Measurements from ENCODE around the gene UNC45B. TPM values are rescaled to one million over a fixed set of nuclear protein-coding genes. Genes with fewer than 3 reads are reported as not detected.
"Not testable (repeated sequence)": the region's sequence is repeated elsewhere in the genome, so short reads cannot be mapped to it uniquely, and the experiment has no call there.

Gene UNC45B
- not detected in 2 replicates for total RNA-seq (2014; rRNA removed; shearing (Covaris generic))

- DNase-seq (ENCODE audit: low read depth), result no peak
Measured at GRCh38 chr17:35147375-35147905, at the start of gene UNC45B. Gene UNC45B, plus strand, starts transcription at chr17:35147817. Its CDS starts 447 bp downstream, at chr17:35148264.

- DNase-seq (ENCODE audit: low read depth), result no peak
Measured at GRCh38 chr17:35099908-35100307, 47.7 kb upstream of the UNC45B start.

- DNase-seq (ENCODE audit: low read depth), result no peak
Measured at GRCh38 chr17:35101036-35101435, 46.6 kb upstream of the UNC45B start.

GRCh38 chr17:35101725-35102124 is 45.9 kb upstream of the UNC45B start:
- DNase-seq (ENCODE audit: low read depth), result no peak

- no peak for DNase-seq (ENCODE audit: low read depth)
Measured at GRCh38 chr17:35103271-35103670, 44.3 kb upstream of the UNC45B start.

- no peak for DNase-seq (ENCODE audit: low read depth)
Measured at GRCh38 chr17:35104844-35105450, 42.7 kb upstream of the UNC45B start.

GRCh38 chr17:35110791-35111190 is 36.8 kb upstream of the UNC45B start:
- not testable (repeated sequence) for DNase-seq (ENCODE audit: low read depth)

- DNase-seq (ENCODE audit: low read depth), result no peak
Measured at GRCh38 chr17:35116845-35117244, 30.8 kb upstream of the UNC45B start.

- peak; percentile 35 for DNase-seq (ENCODE audit: low read depth)
Measured at GRCh38 chr17:35117984-35118383, 29.6 kb upstream of the UNC45B start.

- peak; percentile 88 for DNase-seq (ENCODE audit: low read depth)
Measured at GRCh38 chr17:35119370-35120165, 28.0 kb upstream of the UNC45B start, which contains the start of gene RAD51D. Gene RAD51D, minus strand, starts transcription at chr17:35119860. Its CDS starts 247 bp downstream, at chr17:35119613.

GRCh38 chr17:35121315-35121714 is 26.3 kb upstream of the UNC45B start, which contains the start of gene FNDC8:
Gene FNDC8, plus strand, starts transcription at chr17:35121615. Its CDS starts 79 bp downstream, at chr17:35121694.
- no peak for DNase-seq (ENCODE audit: low read depth)

GRCh38 chr17:35127751-35128514 is 19.7 kb upstream of the UNC45B start:
- no peak for DNase-seq (ENCODE audit: low read depth)

GRCh38 chr17:35129154-35129972 is 18.3 kb upstream of the UNC45B start:
- DNase-seq (ENCODE audit: low read depth), result no peak

- no peak for DNase-seq (ENCODE audit: low read depth)
Measured at GRCh38 chr17:35129973-35130351, 17.7 kb upstream of the UNC45B start.

GRCh38 chr17:35130392-35130791 is 17.2 kb upstream of the UNC45B start:
- no peak for DNase-seq (ENCODE audit: low read depth)

- no peak for DNase-seq (ENCODE audit: low read depth)
Measured at GRCh38 chr17:35132099-35132498, 15.5 kb upstream of the UNC45B start.

- DNase-seq (ENCODE audit: low read depth), result no peak
Measured at GRCh38 chr17:35132816-35133550, 14.6 kb upstream of the UNC45B start.

- no peak for DNase-seq (ENCODE audit: low read depth)
Measured at GRCh38 chr17:35135322-35135721, 12.3 kb upstream of the UNC45B start.

GRCh38 chr17:35138218-35138617 is 9.4 kb upstream of the UNC45B start:
- no peak for DNase-seq (ENCODE audit: low read depth)

- DNase-seq (ENCODE audit: low read depth), result peak; percentile 88
Measured at GRCh38 chr17:35141681-35142466, 5.7 kb upstream of the UNC45B start, which contains the start of gene NLE1. Gene NLE1, minus strand, starts transcription at chr17:35142303. Its CDS starts 28 bp downstream, at chr17:35142275.

Measured in Daoy (cell line).